Umbilical cord (tissue), 2 donors: ENCODE measurements around the gene C17orf58. TPM values are rescaled to one million over a fixed set of nuclear protein-coding genes. Genes with fewer than 3 reads are reported as not detected.
"Not testable (repeated sequence)": the region's sequence is repeated elsewhere in the genome, so short reads cannot be mapped to it uniquely, and the experiment has no call there.

ENCODE experiments used
- DNase-seq: peaks from one replicate; pipeline ENCODE4 v3.0.0-alpha.2; 2015; ENCODE audit warnings: low spot score
- total RNA-seq: library from RNA; depleted of rRNA; stranded (reverse); fragments of >200 nt; gene quantifications from one replicate; pipeline ENCODE4 v1.2.3, GENCODE V29; 2014; ENCODE audit warnings: low replicate concordance; ENCODE audit not compliant: insufficient read depth

The C17orf58 gene
- total RNA-seq, 1 donor from 2014 or later = 0.96 TPM

GRCh38 chr17:68004201-68004600, 7.9 kb upstream of the C17orf58 start:
- no peak for DNase-seq

GRCh38 chr17:67999291-67999911, 3.1 kb upstream of the C17orf58 start:
- DNase-seq = peak; percentile 20

GRCh38 chr17:67998466-67998865, 2.2 kb upstream of the C17orf58 start:
- DNase-seq = no peak

GRCh38 chr17:67995570-67996263, 552 bp downstream of the C17orf58 start:
- DNase-seq = peak; percentile 27

GRCh38 chr17:67994817-67995569, 1.3 kb downstream of the C17orf58 start:
- peak; percentile 65 for DNase-seq

- DNase-seq = no peak
Observed at GRCh38 chr17:67993998-67994361, 2.3 kb downstream of the C17orf58 start.

GRCh38 chr17:67993153-67993997, 2.9 kb downstream of the C17orf58 start:
- peak; percentile 81 for DNase-seq

GRCh38 chr17:67992548-67993152, 3.6 kb downstream of the C17orf58 start:
- no peak for DNase-seq

- DNase-seq = no peak
Observed at GRCh38 chr17:67990909-67991308, 5.4 kb downstream of the C17orf58 start.

GRCh38 chr17:67983383-67983688, 12.9 kb downstream of the C17orf58 start:
- DNase-seq = no peak

- no peak for DNase-seq
Observed at GRCh38 chr17:67982686-67983382, 13.4 kb downstream of the C17orf58 start.

- DNase-seq = no peak
Observed at GRCh38 chr17:67982034-67982640, 14.1 kb downstream of the C17orf58 start.

GRCh38 chr17:67980883-67981282, 15.4 kb downstream of the C17orf58 start:
- not testable (repeated sequence) for DNase-seq

- DNase-seq = no peak
Observed at GRCh38 chr17:67980456-67980855, 15.8 kb downstream of the C17orf58 start.

GRCh38 chr17:67976306-67976705, 20.0 kb downstream of the C17orf58 start:
- not testable (repeated sequence) for DNase-seq

- no peak for DNase-seq
Observed at GRCh38 chr17:67974598-67975066, 21.6 kb downstream of the C17orf58 start.

GRCh38 chr17:67974185-67974584, 22.1 kb downstream of the C17orf58 start:
- no peak for DNase-seq

- no peak for DNase-seq
Observed at GRCh38 chr17:67970783-67971182, 25.5 kb downstream of the C17orf58 start.

- DNase-seq = peak; percentile 75
Observed at GRCh38 chr17:67963145-67963572, 33.1 kb downstream of the C17orf58 start.

- DNase-seq = not testable (repeated sequence)
Observed at GRCh38 chr17:67962156-67962555, 34.1 kb downstream of the C17orf58 start.
